Measurements from ENCODE around the gene PPP1R9B.
A peak's percentile ranks its signal among the peaks of the same experiment; 100 is the strongest.

Gene PPP1R9B

GRCh38 chr17:50087912-50088405, 62.5 kb downstream of the PPP1R9B start:
- no peak for DNase-seq

- peak; percentile 52 to 67 (median 54) for DNase-seq
Measured at GRCh38 chr17:50087246-50087911, 63.1 kb downstream of the PPP1R9B start.

Measured in activated CD4-positive, CD25-positive, alpha-beta regulatory T cell (primary cell).